ENCODE measurements around the gene PHF20. TPM values are rescaled to one million over a fixed set of nuclear protein-coding genes. Genes with fewer than 3 reads are reported as not detected.

The PHF20 gene
- total and polyA plus RNA-seq, 2 of the 8 experiments (the other 6 are each of a cell fraction or from before 2014, with no cell fraction given): 25.6 to 70.1 TPM

DNA sequence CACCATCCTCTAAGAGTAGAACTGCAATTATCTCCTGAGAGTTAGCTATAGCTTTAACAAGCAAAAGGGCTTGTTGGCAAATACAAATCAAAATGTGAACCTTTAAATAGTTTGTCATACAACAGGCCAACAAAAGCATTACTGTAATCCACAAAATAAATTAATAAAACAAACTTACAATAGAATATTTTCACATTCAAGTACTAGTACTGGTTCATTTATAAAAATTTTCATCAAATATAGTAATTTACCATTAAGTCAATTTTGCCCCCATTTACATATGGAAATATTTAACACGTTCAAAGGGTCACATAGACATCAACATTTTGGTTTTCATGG lies 39.2 kb upstream of the PHF20 start:
- no peaks in the 10 kb centered on the region for H3K27me3 ChIP-seq (replicated peaks in 1 of 4; ENCODE audit: control insufficient read depth in 3 of 4, extremely low read depth in 1 of 4, insufficient read depth in 3 of 4, low read length in 3 of 4)
- peaks cover 19 to 30% of the 10 kb centered on the region in 2 experiments for H4K20me1 ChIP-seq (replicated peaks in 1 of 2; ENCODE audit: control insufficient read depth in 1 of 2, insufficient read depth in 2 of 2, low read length in 2 of 2)
- no peak overlapping the region for H4K5ac ChIP-seq (ENCODE audit: insufficient read length, low read depth, low read length)
- no peak for FAIRE-seq
- no peaks in the 10 kb centered on the region; the same call in 1 of the 2 replicates for H3K79me1 ChIP-seq (ENCODE audit: low read depth, low read length)
- no peak overlapping the region for H2BK12ac ChIP-seq (ENCODE audit: low read depth, low read length)
- no peak overlapping the region for H2AK5ac ChIP-seq (ENCODE audit: low read depth, low read length)
- no peaks in the 10 kb centered on the region for H3K23me2 ChIP-seq (ENCODE audit: low read depth, low read length)
- H3K79me2 ChIP-seq (ENCODE audit: control insufficient read depth in 1 of 2, insufficient read depth in 2 of 2, low read length in 2 of 2): peaks cover 8 to 95% of the 10 kb centered on the region in 2 experiments
- no peak overlapping the region for H3K27ac ChIP-seq (ENCODE audit: low read depth, low read length)
- H2AFZ ChIP-seq (ENCODE audit: low read length): no peak overlapping the region
- no peaks in the 10 kb centered on the region for H3K4me1 ChIP-seq (replicated peaks in 1 of 4; ENCODE audit: control insufficient read depth in 3 of 4, insufficient read depth in 4 of 4, low read length in 3 of 4)
- H2BK20ac ChIP-seq (ENCODE audit: low read length): no peak overlapping the region
- peaks cover 52 to 100% (median 90%) of the 10 kb centered on the region in 4 experiments for H3K36me3 ChIP-seq (ENCODE audit: control insufficient read depth in 2 of 4, insufficient read depth in 4 of 4, low read length in 3 of 4)
- no peak overlapping the region for H3K4me3 ChIP-seq (ENCODE audit: extremely low read depth in 1 of 4, insufficient read depth in 2 of 4, low read depth in 3 of 4, low read length in 4 of 4)
- H3K9me3 ChIP-seq (ENCODE audit: insufficient read depth in 2 of 2, low read depth in 1 of 2, low read length in 1 of 2): no peaks in the 10 kb centered on the region
- TF ChIP-seq TAF7 (optimal IDR thresholded peaks at IDR 0.05; ENCODE audit: borderline replicate concordance, low read depth, low read length) (no peak), CTBP2 (IDR thresholded peaks at IDR 0.05; ENCODE audit: borderline replicate concordance, insufficient read depth, insufficient read length, low read length) (no peak), CREB1 (IDR thresholded peaks at IDR 0.05) (no peak), FOSL1 (IDR thresholded peaks at IDR 0.05; ENCODE audit: insufficient read depth, low read depth, low read length) (no peak), KDM1A (IDR thresholded peaks at IDR 0.05; ENCODE audit: borderline replicate concordance, low read length) (no peak), TBP (IDR thresholded peaks at IDR 0.05; ENCODE audit: low read depth, low read length) (no peak), SP4 (IDR thresholded peaks at IDR 0.05; ENCODE audit: low read length) (no peak)
- TF ChIP-seq, protein P1, sequence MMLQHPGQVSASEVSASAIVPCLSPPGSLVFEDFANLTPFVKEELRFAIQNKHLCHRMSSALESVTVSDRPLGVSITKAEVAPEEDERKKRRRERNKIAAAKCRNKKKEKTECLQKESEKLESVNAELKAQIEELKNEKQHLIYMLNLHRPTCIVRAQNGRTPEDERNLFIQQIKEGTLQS (IDR thresholded peaks at IDR 0.05; ENCODE audit: insufficient read depth, low read depth, low read length): no peak
- no peak overlapping the region for H3K14ac ChIP-seq (ENCODE audit: insufficient read length)
- no peak overlapping the region for H3K23ac ChIP-seq (ENCODE audit: insufficient read length)
- no peak overlapping the region for H3K9ac ChIP-seq (replicated peaks in 1 of 4; ENCODE audit: extremely low read depth in 1 of 4, low read depth in 3 of 4, low read length in 3 of 4)
- no peak for DNase-seq (ENCODE audit: low read depth in 1 of 2, low spot score in 2 of 2)
- no peak overlapping the region for H3K4me2 ChIP-seq (ENCODE audit: insufficient read depth in 1 of 2, low read depth in 2 of 2, low read length in 2 of 2)
- no peak overlapping the region for H2BK5ac ChIP-seq (ENCODE audit: low read depth, low read length)
- no peak overlapping the region for H2BK15ac ChIP-seq (ENCODE audit: low read length)
- WGBS, 2 experiments (ENCODE audit: extremely low coverage in 1 of 2, insufficient coverage in 1 of 2, insufficient read length in 1 of 2, insufficient replicate concordance in 2 of 2, low coverage in 1 of 2, low lambda C conversion rate in 2 of 2, missing lambda C conversion rate in 1 of 2): 85% methylated on average over 1 of the region's 1 CpG; no CpG with 5 or more reads in 1 of the 2 experiments
- H3K18ac ChIP-seq (ENCODE audit: extremely low read depth, low read length): no peak overlapping the region
- no peak overlapping the region for H3K4ac ChIP-seq (replicated peaks; ENCODE audit: insufficient read length, low read depth, low read length)
- no peak overlapping the region for H4K8ac ChIP-seq (ENCODE audit: extremely low read depth, insufficient read depth, low read length)
- no peak overlapping the region for H3K56ac ChIP-seq (replicated peaks; ENCODE audit: insufficient read length, low read depth, low read length)
- CTCF ChIA-PET (ENCODE audit: partially characterized antibody): no interaction called here
- POLR2A ChIA-PET (ENCODE audit: partially characterized antibody): interaction anchor here (0.6 to 45.3 kb wide), 7 partner anchors 2 to 1150 kb away, joined by 3 to 2341 read pairs (median 4); partner anchors contain the start of genes NFS1, PHF20, RBM39 and ROMO1
- H4K91ac ChIP-seq (replicated peaks; ENCODE audit: insufficient read length, low read length): no peak overlapping the region
- no peak overlapping the region for H2BK120ac ChIP-seq (replicated peaks; ENCODE audit: low read depth, low read length)
